PFSK-1 (cell line): ENCODE measurements around the gene ATP13A4.

Experiments
- FOXP2 ChIP-seq: optimal IDR thresholded peaks from 2 replicates; pipeline ENCODE3; 2011; ENCODE audit warnings: borderline replicate concordance, control low read depth, inconsistent platforms; ENCODE audit not compliant: insufficient read depth; ENCODE audit errors: extremely low read length, extremely low read depth
- POLR2AphosphoS5 ChIP-seq: IDR thresholded peaks from 2 replicates; pipeline ENCODE4 v1.6.1; 2012; ENCODE audit warnings: low read depth, mild to moderate bottlenecking, control low read depth, low read length, moderate library complexity
- SIN3A ChIP-seq: IDR thresholded peaks from 2 replicates; pipeline ENCODE4 v1.6.1; 2012; ENCODE audit warnings: mild to moderate bottlenecking, low read length, moderate library complexity, borderline replicate concordance; ENCODE audit not compliant: insufficient read depth
- TAF1 ChIP-seq: IDR thresholded peaks from 2 replicates; pipeline ENCODE4 v1.6.1; 2012; ENCODE audit warnings: low read length, control low read depth, borderline replicate concordance; ENCODE audit not compliant: insufficient read depth
- TF ChIP-seq, protein P1 (sequence below), 2 experiments: IDR thresholded peaks; 2 replicates each; pipeline versions ENCODE4 v1.6.1 to v1.8.0; 2011 to 2012; ENCODE audit warnings: low read depth in 2 of 2, low read length in 2 of 2, control low read depth in 1 of 2, inconsistent platforms in 1 of 2, mild to moderate bottlenecking in 1 of 2, moderate library complexity in 1 of 2; ENCODE audit not compliant: insufficient read depth in 1 of 2

Gene ATP13A4

DNA sequence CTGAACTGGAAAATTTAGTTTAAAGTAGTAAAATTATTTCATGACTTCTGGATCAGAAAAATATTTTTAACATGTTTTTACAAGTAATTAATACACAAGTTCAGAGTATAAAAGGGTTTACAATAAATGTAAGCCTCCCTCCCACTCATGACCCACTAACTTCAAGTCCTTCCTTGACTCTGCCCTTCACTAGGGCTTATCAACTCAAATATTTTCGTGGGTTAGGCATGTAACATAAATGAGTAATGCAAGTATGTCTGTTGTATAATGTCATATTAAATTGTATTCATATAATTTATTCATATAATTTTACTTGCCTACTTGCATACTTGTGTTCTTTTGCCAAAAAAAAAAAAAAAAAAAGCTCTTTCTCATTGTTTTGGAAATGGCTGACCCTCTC, 34.9 kb upstream of the ATP13A4 start:
- TF ChIP-seq, protein P1, sequence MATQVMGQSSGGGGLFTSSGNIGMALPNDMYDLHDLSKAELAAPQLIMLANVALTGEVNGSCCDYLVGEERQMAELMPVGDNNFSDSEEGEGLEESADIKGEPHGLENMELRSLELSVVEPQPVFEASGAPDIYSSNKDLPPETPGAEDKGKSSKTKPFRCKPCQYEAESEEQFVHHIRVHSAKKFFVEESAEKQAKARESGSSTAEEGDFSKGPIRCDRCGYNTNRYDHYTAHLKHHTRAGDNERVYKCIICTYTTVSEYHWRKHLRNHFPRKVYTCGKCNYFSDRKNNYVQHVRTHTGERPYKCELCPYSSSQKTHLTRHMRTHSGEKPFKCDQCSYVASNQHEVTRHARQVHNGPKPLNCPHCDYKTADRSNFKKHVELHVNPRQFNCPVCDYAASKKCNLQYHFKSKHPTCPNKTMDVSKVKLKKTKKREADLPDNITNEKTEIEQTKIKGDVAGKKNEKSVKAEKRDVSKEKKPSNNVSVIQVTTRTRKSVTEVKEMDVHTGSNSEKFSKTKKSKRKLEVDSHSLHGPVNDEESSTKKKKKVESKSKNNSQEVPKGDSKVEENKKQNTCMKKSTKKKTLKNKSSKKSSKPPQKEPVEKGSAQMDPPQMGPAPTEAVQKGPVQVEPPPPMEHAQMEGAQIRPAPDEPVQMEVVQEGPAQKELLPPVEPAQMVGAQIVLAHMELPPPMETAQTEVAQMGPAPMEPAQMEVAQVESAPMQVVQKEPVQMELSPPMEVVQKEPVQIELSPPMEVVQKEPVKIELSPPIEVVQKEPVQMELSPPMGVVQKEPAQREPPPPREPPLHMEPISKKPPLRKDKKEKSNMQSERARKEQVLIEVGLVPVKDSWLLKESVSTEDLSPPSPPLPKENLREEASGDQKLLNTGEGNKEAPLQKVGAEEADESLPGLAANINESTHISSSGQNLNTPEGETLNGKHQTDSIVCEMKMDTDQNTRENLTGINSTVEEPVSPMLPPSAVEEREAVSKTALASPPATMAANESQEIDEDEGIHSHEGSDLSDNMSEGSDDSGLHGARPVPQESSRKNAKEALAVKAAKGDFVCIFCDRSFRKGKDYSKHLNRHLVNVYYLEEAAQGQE (IDR thresholded peaks at IDR 0.05; ENCODE audit: insufficient read depth in 1 of 2, low read depth in 2 of 2, low read length in 2 of 2): no peak
- TF ChIP-seq POLR2AphosphoS5 (no peak), TAF1 (no peak), SIN3A (no peak), FOXP2 (no peak)

DNA sequence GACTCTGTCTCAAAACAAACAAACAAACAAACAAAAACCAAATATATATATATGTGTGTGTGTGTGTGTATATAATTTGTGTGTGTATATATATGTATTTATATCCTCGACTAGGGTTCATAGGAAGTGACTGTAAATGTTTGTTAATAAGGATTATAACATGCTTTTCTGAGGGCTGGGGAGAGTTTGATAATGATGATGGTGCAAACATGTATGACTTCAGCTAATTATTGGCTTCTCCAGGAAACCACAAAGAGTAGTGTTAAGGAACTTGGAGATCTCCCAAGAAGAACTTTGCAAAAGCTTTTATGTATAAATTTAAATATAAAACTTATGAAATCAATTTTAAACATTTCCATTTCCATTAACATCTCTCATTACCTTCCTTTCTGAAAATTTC, 34.4 kb upstream of the ATP13A4 start:
- TF ChIP-seq POLR2AphosphoS5 (no peak), SIN3A (no peak), FOXP2 (no peak), TAF1 (no peak)
- TF ChIP-seq, protein P1 (IDR thresholded peaks at IDR 0.05; ENCODE audit: insufficient read depth in 1 of 2, low read depth in 2 of 2, low read length in 2 of 2): no peak

DNA sequence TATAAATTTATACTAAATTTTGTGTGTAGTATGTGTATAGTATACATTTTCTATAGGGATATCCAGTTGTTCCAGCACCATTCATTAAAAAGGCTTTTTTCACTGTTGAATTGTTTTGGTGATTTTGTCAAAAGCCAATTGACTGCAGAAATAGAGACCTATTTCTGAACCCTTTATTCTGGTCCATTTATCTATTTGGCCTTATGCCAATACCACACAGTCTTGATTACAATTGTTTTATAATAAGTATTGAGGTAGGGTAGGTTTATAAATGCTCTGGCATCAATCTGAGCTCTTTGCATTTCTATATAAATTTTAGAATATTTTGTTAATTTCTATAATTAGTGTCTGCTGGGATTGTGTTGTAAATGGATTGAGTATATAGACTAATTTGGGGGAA, 31.8 kb upstream of the ATP13A4 start:
- TF ChIP-seq, protein P1 (IDR thresholded peaks at IDR 0.05; ENCODE audit: insufficient read depth in 1 of 2, low read depth in 2 of 2, low read length in 2 of 2): no peak
- TF ChIP-seq SIN3A (no peak), TAF1 (no peak), FOXP2 (no peak), POLR2AphosphoS5 (no peak)

DNA sequence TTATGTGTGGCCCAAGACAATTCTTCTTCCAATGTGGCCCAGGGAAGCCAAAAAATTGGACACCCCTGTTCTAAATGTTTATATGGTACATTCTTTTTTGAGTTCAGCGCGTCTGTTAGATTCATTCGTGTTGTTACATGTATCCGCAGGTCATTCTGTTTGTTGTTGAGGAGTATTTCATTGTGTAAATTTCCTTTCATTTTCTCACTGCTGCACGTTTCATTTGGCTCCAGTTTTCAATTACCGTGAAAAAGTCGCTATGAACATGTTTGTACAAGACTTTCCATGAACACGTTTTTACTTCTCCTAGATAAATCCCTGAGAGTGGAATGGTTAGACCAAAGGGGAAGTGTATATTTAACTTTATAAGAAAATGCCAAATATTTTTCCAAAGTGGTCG, 30.8 kb upstream of the ATP13A4 start:
- TF ChIP-seq, protein P1 (IDR thresholded peaks at IDR 0.05; ENCODE audit: insufficient read depth in 1 of 2, low read depth in 2 of 2, low read length in 2 of 2): no peak
- TF ChIP-seq TAF1: no peak
- no peak for TF ChIP-seq FOXP2

DNA sequence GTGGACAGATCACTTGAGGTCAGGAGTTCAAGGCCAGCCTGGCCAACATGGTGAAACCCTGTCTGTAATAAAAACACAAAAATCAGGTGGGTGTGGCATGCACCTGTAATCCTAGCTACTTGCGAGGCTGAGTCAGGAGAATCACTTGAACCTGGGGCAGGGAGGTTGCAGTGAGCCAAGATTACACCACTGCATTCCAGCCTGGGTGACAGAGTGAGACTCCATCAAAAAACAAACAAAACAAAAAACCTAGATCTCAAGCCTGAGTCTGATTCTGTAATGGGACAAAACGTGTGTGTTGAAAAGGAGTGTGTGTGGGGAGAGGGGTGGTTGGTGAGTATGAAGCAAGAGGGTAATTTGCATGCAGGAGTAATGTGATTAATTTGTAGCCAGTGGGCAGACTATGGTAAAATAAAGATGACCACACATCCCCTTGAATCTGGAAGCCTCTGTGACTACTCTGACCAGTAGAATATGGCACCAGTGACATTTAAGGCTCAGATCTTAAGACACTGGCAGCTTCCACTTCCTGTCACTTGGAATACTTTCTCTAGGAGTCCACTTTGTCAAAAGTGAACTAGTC, 19.9 kb upstream of the ATP13A4 start:
- no peak for TF ChIP-seq POLR2AphosphoS5
- TF ChIP-seq, protein P1 (IDR thresholded peaks at IDR 0.05; ENCODE audit: insufficient read depth in 1 of 2, low read depth in 2 of 2, low read length in 2 of 2): no peak
- no peak for TF ChIP-seq SIN3A
- TF ChIP-seq FOXP2: no peak
- TF ChIP-seq TAF1: no peak
